Cerebellar cortex (tissue), 1 donor: ENCODE measurements around the gene ERI3.

ENCODE experiments used
- DNase-seq: peaks from one replicate; pipeline ENCODE4 v3.0.0-alpha.2; 2015; ENCODE audit warnings: low spot score

Gene ERI3, protein sequence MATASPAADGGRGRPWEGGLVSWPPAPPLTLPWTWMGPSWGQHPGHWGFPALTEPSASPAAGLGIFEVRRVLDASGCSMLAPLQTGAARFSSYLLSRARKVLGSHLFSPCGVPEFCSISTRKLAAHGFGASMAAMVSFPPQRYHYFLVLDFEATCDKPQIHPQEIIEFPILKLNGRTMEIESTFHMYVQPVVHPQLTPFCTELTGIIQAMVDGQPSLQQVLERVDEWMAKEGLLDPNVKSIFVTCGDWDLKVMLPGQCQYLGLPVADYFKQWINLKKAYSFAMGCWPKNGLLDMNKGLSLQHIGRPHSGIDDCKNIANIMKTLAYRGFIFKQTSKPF

DNA sequence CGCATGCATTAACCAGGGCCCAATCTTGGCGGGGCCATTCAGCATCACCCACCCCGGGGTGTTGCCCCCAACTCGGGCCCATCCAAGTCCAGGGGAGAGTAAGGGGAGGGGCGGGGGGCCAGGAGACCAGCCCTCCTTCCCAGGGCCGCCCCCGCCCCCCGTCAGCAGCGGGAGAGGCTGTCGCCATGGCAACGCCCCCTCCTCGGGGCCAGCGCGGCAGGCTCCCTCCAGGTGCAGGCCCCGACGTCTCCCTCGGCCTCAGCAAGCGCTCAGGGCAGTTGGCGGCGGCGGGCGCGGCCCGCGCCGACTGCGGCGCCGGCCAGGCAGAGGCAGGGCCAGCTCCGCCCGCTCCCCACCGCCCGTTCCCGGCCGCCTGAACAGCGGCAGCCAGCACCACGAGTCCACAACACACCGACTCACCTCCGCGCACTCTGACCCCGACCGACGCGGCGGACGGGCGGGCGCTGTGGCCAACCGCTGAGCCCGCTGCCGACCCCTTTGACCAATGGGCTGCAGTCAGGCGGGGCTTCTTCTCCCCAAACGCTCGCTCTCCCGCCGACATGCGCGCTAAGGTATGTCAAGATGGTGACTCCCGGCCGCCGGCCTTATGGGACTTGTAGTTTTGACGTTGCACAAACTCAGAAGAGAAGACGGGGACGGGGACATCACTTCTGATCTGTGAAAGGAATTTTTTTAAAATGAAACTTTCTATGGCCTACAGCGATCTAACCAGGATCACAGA lies at the start of gene ERI3:
TSS of gene ERI3 (minus strand) at position 418 of the 742 bp plus-strand sequence. CDS start at position 187, 231 bp downstream.
- DNase-seq = peak; percentile 99

DNA sequence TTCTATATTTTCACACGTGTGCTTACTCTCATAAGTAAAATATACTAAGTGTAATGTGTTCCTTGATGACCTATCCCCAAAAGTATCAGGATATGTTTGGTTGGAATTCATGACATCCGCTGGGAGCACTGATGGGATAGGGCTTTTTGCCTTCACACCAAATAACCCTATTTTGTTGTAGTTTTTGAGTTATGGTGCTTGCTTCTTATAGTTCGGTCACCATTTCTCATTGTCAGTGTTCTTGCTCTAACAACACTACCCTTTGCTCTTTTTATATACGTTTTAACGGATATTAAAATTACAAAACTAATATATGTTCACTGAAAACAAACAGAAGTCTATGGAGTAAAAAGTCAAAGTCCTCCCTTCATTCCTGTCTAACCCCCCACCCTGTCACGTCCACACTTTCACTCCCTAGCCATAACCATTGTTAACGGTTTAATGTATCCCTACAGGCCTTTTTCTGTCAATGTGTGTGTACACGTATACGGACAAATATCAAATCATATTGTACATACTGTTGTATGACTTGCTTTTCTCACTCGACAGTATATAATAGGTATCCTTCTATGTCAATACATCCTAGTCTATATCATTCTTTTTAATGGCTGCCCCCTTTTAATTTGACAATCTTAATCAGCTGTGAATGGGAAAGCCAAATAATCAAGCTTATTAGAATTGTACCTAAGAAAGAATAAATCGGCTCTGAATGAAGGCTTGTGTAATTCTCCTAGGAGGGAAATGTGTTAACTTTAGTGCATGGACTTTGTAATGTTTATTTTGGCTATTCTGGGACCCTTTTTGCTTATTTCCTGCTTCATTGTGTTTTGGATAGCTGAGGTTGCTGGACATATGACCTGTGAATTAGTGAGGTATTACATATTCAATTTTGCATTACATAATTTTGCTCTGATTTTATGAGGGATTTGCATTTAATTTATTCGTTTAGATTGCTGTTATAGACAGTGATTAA lies 46.5 kb upstream of the ERI3 start:
- DNase-seq = no peak

DNA sequence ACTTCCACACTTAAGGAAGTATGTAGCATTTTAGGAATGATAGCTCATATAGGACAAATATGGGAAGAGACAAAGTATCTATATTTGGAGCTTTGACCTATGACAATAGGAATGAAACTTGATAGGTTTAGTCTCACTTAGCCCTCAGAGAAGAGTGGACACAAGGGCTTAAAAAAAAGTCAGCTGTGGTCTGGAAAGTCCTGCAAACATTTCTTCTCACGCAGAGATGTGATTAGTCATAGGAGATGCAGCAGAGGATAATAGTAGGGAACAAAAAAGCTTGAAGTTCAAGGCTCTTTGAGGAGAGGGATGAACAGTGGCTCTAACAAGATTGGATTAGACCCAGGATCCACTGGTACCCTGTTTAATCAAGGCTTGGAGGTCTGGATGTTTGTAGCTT lies 35.2 kb upstream of the ERI3 start:
- DNase-seq = no peak

DNA sequence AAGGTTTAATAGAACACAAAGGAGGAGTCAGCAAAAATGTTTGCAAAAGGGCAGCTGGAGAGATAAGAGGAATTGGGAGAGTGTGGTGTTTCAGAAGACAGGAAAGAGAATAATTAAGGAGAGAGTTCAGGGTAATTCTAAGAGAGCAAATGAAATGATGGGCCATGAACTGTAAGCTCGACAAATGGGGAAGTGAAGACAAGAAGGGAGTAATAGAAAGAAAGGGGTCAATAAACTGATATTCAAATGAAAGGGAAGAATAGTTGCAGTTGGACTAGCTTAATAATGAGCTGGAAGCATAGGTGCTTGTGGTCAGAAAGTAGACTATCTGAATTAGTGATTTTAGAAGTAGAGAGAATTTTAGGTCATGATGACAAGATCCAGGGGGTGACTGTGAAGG lies 34.4 kb upstream of the ERI3 start:
- no peak for DNase-seq

DNA sequence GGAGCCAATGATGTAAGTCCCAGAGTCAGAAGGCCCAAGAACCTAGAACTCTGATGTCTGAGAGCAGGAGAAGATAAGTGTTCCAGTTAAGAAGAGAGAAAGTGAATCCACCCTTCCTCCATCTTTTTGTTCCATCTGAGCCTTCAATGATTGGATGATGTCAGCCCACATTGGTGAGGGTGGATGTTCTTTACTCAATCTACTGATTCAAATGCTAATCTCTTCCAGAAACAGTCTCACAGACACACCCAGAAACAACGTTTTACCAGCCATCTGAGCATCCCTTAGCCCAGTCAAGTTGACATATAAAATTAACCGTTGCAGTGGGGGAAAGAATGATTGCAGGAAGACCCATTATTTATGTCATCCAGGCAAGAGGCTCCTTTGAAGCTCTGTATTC lies 33.5 kb upstream of the ERI3 start:
- no peak for DNase-seq

DNA sequence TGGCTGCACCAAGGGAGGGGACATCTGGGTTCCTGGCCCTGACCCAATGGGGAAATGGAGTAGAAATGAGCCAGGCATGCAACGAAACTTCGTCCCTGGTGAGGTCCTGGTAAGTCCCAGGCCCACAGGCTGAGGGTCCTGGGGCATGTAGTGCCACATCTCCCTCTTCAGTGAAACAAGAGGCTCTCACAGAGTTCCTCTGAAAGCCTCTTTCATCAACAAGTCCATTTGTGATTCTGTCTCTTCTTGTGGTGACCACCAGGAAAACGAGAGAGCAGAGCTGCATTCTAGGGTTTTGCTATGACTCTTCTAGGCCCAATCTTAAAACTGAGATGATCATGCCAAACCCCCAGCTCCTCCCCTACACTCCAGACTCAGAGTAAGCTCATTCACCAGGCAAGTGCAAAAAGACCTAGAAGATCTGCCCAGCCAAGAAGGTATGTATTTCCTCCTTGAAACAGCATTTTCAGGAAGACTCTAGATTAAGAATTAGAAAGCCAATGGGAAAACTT lies 25.7 kb upstream of the ERI3 start:
- no peak for DNase-seq

DNA sequence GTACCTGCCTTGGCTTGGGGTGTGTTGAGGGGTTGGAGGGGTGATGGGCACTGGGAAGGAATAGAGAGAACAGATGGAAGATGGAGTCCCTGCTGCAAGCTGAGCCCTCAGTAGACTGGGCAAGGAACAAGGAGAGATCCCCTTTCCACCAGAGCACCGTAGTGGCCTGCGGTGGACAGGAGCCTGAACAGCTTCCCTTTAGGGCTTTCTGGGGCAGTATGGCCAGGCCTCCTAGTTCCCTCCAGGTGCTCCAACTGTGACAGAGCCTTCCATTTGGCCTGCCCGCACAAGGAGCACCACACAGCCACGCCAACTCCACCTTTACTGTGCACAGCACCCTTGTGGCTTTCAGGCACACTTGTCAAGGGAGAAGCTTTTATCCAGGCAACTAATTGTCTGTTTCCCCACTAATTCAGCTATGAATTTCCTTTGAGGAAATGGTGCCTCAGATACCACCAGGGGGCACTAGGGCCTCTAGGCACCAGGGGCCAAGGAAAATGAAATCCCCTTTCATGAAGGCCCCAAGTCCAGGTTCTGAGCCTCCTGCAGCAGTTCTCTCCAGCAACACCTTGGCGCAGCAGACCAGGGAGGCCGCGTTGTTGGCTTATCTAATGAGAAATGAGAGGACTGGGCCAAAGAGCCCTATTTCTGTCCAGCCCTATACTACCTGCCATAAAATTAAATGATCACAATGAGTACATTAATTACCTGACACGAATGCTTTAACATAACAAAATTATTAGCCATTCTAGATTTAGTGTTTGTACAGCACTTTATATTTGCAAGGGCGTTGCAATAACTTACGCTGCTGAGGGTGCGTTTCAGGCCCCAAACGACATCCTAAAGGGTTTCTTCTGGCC lies 23.1 kb upstream of the ERI3 start:
- peak; percentile 35 for DNase-seq

DNA sequence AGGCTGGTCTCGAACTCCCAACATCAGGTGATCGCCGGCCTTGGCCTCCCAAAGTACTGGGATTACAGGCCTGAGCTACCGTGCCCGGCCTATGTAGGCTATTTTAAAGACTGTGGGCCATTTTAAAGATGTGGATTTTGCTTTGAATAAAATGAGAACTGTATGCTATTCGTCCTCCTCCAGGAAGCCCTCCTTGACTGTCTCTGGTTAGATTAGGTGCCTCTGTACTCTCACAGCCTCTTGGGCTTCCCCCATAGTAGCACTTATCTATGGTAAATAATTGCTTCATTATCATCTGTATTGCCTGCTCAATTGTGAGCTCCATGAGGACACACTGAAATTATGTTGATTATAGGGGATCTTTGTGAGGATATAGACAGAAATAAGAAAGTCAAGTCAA lies 20.5 kb upstream of the ERI3 start:
- DNase-seq = no peak

DNA sequence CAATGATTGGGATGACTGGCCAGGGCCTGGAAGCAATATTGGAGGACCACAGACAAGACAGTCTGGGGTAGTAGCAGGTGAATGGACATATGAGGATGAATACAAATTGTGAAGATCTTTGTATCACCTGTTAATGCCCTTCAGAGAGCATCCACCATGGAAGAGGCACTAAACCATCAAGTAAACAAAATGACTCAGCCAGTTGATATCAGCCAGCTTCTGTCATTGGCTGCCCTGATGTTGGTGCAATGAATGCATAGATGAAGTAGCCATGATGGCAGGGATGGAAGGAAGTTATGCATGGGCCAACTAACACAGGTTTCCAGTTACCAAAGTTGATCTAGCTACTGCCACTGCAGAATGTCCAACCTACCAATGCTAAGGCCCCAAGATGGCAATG lies 16.1 kb upstream of the ERI3 start:
- no peak for DNase-seq

DNA sequence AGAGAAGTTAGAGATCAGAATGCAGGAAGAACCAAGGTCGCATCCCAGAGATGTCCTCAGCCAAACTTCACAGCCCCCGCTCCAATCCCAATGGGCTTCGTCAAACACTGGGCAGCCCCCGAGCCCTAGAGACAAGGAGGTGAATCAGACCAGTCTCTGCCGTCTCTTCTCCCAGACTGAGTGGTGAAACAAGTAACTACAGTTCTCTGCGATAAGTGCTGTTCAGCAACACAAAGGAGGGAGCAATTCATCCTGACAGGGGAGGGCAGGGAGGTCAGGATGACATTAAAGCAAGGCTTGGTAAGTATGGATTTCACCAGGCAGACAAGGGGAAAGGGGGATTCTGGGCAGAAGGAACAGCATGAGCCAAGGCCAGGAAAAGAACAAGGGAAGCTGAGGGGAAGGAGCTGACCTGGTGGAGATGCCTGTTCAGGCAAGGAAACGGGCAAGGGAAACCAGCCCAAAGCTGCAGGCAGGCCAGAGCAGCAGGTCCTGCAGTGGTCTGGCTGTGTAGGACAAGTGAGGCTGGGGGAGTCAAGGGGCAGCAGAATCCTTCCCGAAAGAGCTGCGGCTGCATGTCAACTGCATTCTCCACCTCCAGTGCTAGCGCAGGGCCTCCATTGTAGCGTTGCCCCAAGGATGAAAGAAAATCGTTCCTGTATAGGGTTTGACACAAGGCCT lies 13.6 kb upstream of the ERI3 start:
- no peak for DNase-seq

DNA sequence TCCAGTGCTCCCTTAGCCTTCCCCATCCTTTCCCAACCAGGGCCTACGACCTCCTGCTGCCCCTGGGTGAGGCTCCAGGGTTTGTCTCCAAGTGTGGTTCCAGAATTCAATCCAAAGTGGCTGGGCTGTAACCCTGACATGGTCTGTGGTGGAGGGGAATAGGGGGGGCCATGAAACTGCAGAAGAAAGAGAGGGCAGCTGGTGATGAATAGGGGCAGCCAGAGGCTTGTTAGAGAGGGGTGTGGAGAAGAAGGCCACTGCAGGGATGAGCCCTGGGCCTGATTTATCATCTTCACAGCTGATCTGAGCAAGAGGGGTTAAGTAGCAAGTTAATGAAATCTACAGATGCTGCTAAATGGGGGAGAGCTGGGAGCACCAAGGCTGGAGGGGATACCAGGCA lies 12.9 kb upstream of the ERI3 start:
- no peak for DNase-seq

DNA sequence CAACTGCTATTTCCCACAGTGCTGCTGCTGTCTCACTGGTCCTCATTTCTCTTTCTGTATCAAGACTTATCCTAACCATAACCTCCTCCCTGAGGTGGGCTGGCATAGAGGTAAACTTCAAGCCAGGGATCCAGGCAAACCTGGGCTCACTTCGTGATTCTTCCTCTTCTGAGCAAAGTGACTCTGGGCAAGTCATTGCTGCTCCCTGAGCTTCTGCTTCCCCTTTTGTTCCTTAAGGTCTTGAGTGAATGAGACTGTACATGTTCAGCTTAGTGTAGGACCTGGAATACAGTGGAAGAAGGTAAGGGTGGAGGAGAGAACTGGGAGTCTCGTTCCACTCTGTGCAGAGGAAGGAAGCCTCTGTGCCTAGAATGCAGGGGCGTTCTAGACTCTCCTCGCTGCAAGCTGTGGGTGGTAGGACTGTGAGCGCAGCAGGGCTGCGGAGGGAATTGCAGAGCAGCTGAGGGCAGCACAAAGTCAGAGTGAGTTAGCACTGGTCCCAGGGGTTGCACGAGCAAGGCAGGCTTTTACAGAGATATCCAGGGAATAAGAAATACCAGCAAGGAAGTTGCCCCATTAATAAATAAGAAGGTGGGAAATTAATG lies 11.4 kb upstream of the ERI3 start:
- DNase-seq = no peak

DNA sequence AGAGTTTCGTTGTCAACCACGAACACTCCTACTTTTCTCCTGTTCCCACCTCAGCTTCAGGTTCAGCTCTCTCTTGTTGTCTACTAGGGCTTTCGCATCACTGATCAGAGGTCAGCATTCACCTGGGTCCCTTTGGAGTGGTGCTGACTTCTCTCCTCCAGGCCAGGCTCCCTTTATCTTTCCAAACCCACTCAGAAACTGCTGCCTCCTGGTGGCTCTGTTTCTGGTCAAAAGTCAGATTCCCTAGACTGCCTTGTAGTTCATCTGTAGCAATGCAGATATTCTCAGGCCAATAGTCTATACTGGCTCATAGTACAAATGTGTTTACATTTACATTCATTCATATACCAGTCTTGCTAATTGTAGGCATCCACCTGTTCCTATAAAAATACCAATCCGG lies 6.4 kb upstream of the ERI3 start:
- DNase-seq = peak; percentile 8

DNA sequence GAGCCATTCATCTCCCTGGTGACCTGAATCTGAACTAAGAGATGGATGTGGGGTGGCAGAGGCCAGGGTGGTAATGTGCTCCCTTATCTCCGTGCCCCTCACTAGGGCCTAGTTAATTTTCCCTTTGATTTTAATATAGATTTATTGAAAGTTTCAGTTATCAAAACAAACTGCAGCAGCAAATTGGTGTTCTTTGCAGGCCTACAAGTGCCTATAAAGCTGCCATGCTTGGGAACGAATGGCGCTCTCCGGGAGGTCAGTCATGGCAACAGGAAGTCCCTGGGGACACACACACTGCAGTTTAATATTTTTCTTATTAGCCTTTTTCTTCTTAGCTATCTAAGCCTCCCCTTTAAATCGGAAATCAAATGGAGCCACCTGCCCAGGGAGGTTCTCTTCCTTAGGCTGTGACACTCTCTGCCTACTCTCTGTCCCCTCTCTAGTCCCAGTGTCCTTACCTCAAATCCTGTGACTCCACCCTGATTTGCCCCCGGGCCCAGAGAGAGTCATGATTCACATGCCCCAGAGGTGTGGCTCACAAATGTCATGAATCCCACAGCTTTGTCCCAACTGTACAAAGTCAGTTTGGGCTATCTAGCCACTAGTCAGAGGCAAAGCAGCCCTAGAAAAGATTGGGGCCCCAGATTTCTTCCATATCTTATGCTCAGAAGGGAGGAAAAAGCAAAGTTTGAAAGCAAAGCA lies 4.3 kb upstream of the ERI3 start:
- no peak for DNase-seq

DNA sequence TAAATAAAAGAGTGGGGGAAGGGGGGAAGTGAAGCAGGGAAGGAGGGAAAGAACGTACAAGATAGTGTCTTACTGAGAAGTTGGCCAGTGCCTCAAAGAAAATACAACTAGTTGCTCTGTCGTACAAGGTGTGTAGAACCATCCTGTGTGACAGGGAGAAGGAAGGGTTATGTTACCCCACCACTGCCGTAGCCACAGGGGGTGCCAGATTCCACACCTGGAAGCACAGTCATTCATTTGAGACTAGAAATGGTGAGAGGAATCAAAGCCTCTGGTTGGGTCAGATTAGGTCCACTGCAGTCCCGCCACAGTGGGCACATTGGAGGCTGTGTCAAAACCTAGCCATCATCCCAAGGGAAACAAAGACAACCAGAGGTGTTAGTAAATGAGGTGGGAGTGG lies 2.7 kb upstream of the ERI3 start:
- DNase-seq = no peak

DNA sequence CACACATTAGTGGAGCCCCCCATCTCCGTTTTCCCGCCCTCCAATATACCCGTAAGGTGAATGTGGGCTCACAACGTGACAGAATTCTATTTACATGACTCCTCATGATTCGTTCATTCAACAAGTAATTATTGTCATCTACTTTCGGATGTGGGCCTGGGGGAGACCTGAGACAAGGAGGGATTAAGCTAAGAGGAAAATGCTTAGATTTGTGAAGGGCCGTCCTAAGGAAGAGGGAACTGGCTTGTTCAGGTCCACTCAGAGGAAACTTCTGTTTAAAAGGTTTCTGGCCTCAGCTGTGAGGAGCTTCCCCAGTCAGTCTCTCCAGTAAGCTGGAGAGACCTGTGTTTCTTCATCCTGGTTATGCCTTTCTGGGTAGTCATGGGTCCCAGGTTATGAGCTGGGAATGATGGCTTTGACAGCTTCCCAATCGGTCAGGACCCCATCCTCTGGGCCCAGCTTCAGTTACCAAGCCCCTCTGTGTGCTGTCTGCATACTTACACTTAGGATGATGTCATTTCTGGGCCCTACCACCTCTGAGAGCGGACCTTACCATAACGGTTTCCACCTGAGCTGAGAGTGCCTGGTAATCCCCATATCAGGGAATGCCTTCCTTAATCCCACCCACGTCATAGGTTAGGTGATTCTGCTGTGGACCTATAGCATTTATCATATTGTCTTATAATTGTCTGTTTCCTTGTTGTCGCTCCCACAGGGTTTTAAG lies 687 bp upstream of the ERI3 start:
- no peak for DNase-seq

DNA sequence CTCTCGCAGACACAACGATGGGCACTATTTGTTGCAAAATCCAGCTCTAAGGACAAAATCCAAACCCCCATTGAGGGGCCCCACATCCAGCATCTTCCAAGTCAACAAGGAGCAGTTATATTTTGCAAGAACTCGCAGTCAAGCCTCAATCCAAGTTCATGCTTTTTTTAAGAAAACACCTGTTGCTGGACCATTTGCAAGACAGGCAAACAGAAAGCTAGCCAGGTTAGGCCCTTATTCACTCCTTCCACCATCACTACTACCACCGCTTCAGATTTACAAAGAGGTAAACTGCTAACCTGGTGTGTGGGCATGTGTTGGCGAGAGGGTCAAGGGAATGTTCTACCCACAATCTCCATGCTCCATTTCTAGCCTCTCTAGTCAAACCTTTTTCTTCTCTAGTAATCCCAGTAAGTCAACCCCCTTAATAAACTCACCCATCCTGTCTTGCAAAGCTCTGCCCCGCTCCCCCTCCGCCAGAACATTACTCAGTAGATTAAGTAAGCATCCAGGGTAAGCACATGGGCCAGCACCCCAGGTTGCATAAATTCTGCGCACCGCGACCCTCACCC lies 703 bp downstream of the ERI3 start:
- DNase-seq = no peak

DNA sequence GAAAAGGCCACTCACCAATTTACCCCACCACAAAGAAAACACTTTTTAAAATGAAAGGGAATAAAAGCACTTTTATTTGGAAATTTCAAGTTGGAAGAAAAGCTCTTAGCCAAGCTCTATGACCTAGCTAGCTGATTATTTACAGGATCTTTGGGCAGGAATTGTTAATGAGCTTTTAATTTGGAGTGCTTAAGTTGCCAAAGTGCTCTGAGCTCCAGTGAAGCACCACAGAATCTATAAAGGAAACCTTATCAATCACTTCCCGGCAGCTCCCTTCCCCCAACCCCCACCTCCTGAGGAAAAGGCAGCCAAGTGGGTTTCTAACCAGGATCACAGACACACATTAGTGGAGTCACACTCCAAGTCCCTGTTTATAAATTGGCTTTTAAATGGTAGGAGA lies 1.5 kb downstream of the ERI3 start:
- DNase-seq = no peak

DNA sequence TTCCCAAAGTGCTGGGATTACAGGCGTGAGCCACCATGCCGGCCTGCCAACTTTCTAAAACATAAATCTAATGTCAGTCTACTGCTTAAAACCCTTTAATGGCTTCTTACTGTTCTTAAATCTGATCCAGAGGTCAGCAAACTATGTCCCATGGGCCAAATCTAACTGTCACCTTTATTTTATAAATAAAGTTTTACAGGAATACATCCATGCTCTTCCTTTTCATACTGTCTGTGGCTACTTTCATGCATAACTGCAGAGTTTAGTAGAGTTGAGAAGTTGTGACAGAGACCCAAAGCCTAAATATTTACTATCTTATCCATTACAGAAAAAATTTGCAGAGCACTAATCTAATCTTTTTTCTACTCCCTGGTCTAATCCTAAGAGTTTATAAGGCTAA lies 3.8 kb downstream of the ERI3 start:
- DNase-seq = no peak
